ENCODE results near the gene MORC2.

Gene MORC2

DNA sequence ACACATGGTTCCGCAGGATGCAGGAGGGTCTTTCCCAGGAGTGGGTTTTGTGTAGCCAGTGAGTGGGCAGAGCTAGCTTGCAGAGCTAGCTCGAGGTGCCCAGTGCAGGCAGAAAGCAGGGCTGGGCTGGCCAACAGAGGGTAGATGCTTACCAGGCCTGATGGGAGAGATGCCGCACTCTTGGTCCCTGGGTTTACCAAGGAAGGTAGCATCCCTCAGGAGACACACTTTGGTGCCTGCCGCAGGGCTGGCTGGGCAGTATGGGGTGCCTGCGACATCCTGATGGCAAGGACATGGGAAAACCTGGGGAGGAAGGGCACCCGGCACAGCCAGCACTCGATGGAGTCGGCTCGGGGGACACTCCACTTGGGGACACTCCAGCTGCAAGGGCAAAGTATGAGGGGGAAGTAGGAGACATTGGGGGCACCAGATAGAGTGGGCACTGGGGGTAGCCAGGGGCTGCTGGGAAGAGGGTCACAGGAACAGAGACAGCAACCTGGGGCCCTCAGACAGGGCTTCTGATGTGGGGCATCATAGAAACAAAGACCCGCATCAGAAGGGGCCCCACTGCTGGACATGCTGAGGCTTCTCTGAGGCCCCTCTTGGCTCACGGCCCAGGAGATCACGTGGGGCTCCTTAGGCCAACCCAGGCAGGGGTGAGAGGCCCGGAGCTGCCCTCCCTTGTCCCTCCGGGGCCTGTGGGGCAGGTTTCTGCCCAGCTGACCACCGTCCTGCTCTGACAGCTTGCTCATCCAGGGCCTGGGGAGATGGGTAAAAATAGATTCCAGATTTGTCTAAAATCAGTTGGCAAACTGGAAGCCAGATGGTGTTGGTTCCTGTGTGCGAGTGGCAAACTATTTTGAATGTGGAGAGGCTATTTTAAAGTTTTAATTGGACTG is 89.8 kb downstream of the MORC2 start:
- no peak for DNase-seq (ENCODE audit: low read depth)
- H3K4me3 ChIP-seq (ENCODE audit: control insufficient read depth, low read depth, low read length): no peak overlapping the region
- TF ChIP-seq, protein P1, sequence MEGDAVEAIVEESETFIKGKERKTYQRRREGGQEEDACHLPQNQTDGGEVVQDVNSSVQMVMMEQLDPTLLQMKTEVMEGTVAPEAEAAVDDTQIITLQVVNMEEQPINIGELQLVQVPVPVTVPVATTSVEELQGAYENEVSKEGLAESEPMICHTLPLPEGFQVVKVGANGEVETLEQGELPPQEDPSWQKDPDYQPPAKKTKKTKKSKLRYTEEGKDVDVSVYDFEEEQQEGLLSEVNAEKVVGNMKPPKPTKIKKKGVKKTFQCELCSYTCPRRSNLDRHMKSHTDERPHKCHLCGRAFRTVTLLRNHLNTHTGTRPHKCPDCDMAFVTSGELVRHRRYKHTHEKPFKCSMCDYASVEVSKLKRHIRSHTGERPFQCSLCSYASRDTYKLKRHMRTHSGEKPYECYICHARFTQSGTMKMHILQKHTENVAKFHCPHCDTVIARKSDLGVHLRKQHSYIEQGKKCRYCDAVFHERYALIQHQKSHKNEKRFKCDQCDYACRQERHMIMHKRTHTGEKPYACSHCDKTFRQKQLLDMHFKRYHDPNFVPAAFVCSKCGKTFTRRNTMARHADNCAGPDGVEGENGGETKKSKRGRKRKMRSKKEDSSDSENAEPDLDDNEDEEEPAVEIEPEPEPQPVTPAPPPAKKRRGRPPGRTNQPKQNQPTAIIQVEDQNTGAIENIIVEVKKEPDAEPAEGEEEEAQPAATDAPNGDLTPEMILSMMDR (IDR thresholded peaks at IDR 0.05; ENCODE audit: control insufficient read depth, insufficient read depth, low read depth, low read length, missing control alignments): no peak

DNA sequence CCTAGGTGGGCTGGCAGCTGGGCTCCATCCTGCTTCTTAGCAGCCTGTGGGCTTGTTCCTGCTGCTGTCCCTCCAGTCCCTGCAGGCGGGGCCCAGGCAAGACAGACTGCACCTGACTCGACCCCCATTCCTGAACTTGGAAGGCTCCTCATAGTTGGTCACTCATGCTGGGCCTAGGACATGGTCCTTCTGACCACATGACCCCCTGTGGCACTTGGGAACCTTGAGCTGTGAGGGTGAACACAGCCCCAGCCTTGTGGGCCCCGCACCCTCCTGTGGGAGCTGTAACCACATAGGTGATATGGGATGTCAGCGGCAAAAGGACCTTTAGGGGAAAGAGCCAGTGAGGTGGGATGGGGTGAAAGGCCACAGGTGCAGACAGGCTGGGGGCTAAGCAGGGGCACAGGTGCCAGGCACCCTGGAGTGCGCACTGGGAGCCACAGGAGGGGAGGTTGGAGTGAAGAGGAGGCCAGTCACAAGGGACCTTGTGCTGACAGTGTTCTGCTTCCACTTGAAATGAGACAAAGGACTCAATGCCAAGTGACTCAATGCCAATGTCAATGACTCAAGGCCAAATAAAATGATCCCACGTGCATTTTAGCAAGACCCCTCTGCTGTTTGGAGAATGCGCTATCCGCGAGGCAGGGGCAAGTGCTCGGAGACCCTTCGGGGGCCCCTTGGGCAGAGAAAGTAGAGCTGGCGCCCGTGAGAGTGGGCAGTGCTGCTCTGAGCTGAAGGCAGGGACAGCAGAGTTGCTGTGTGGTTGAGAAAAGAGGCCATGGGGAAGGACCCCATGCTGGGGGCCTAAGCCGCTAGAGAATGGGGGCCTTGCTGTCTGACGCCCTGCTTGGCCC is 90.7 kb downstream of the MORC2 start:
- no peak overlapping the region for H3K4me3 ChIP-seq (ENCODE audit: control insufficient read depth, low read depth, low read length)
- TF ChIP-seq, protein P1 (IDR thresholded peaks at IDR 0.05; ENCODE audit: control insufficient read depth, insufficient read depth, low read depth, low read length, missing control alignments): no peak
- no peak for DNase-seq (ENCODE audit: low read depth)

DNA sequence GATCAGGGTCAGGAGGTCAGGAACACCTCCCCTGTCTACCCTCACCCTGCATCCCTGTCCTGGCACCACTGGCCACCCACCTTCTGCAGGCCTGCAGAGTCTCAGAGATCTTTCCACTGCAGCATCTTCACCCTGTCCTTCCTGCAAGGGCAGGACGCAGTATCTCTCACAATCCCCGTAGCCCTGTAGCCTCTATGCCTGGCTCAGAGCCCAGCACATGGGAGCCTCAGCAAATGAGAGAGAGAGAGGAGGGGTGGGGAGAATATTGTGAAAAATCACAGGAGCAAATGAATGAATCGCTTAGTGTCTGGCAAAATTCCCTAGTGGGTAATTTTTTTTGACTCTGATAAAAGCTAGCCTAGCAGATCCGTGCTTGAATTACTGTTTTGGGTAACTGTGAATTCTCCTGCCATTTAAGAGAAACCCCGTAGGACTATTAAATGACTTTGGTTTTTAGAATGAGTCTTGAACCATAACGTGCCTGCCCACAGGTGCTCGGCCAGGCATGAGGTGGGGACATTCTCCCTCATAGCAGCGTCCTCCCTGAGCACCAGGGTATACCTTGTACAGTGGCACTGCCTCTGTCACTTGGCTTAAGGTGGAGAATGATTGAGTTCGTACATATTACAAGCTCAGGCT is 91.5 kb downstream of the MORC2 start:
- TF ChIP-seq, protein P1 (IDR thresholded peaks at IDR 0.05; ENCODE audit: control insufficient read depth, insufficient read depth, low read depth, low read length, missing control alignments): no peak
- no peak overlapping the region for H3K4me3 ChIP-seq (ENCODE audit: control insufficient read depth, low read depth, low read length)
- no peak for DNase-seq (ENCODE audit: low read depth)

DNA sequence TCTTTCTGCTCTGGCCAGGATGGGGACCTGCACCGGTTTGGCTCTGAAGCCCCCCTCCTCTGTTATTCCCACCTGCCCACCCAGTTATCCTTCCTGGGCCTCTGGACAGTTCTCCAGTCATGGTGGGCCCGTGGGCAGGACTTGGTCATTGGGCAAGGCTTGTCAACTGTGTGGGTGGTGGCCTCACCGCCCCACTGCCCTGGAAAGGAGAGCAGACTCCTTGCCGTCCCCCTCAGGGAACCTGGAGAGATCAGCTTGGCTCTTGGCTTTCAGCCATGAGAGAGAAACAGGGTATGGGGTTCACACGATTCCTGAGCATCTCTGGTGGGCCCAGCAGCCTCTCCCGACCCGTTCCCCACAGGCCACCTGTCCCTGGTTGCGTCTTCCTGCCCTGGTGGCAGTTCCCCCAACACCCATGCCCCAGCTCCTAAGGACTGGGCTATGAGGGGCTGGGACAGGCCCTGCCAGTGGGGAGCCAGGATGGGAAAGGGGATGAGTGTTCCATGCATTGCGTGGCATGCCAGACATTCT is 92.3 kb downstream of the MORC2 start:
- no peak for DNase-seq (ENCODE audit: low read depth)
- no peak overlapping the region for H3K4me3 ChIP-seq (ENCODE audit: control insufficient read depth, low read depth, low read length)
- TF ChIP-seq, protein P1 (IDR thresholded peaks at IDR 0.05; ENCODE audit: control insufficient read depth, insufficient read depth, low read depth, low read length, missing control alignments): no peak

DNA sequence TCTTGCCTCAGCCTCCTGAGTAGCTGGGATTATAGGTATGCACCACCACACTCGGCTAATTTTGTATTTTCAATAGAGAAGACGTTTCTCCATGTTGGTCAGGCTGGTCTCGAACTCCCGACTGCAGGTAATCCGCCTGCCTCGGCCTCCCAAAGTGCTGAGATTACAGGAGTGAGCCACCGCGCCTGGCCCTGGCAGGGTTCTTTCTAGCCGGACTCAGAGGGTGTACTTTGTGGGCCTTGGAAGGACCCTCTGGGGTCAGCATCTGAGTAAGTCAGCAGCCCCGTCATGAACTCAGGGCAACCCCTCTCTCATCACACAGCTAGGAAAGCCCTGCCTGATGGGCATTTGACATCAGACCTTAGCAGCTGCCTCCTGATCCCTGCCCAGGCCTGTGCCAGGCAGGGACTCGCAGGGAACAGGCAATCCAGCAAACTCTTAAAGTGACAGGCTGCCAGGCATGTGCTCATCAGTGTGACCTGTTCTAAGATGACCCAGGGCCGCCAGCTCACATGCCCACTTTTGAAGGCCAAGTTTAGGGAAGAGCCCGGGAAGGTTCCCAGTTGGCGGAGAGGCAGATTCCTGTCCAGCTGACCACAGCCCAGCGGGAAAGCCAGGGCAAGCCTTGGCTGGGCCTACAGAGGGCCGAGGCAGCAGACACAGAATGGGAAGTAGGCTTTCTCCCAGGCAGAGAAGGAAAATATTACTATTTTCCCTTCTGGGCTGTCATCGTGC is 92.9 kb downstream of the MORC2 start:
- TF ChIP-seq, protein P1 (IDR thresholded peaks at IDR 0.05; ENCODE audit: control insufficient read depth, insufficient read depth, low read depth, low read length, missing control alignments): no peak
- no peak overlapping the region for H3K4me3 ChIP-seq (ENCODE audit: control insufficient read depth, low read depth, low read length)
- no peak for DNase-seq (ENCODE audit: low read depth)
